Kidney tubule cell (primary cell): Measurements from ENCODE around the gene DENND1A.

ENCODE experiments used
- DNase-seq: peaks from one replicate; pipeline ENCODE4 v3.0.0-alpha.2; 2018; ENCODE audit warnings: low spot score

DENND1A gene

GRCh38 chr9:123568691-123569688, 360.9 kb downstream of the DENND1A start:
- DNase-seq: no peak

GRCh38 chr9:123567013-123567412, 362.9 kb downstream of the DENND1A start:
- no peak for DNase-seq

- DNase-seq: no peak
Measured at GRCh38 chr9:123564652-123565051, 365.3 kb downstream of the DENND1A start.

- DNase-seq: peak; percentile 97
Measured at GRCh38 chr9:123562844-123563346, 367.0 kb downstream of the DENND1A start.

GRCh38 chr9:123561046-123561445, 368.9 kb downstream of the DENND1A start:
- DNase-seq: no peak

- DNase-seq: peak; percentile 62
Measured at GRCh38 chr9:123556464-123557435, 373.2 kb downstream of the DENND1A start.

- no peak for DNase-seq
Measured at GRCh38 chr9:123555646-123556045, 374.3 kb downstream of the DENND1A start.

- no peak for DNase-seq
Measured at GRCh38 chr9:123552530-123552929, 377.4 kb downstream of the DENND1A start.

- DNase-seq: no peak
Measured at GRCh38 chr9:123551734-123552133, 378.2 kb downstream of the DENND1A start.

GRCh38 chr9:123550797-123551196, 379.1 kb downstream of the DENND1A start:
- no peak for DNase-seq

GRCh38 chr9:123550012-123550411, 379.9 kb downstream of the DENND1A start:
- peak; percentile 2 for DNase-seq

GRCh38 chr9:123548741-123549545, 381.0 kb downstream of the DENND1A start:
- DNase-seq: no peak

GRCh38 chr9:123544007-123544827, 385.7 kb downstream of the DENND1A start:
- peak; percentile 48 for DNase-seq

GRCh38 chr9:123543492-123543891, 386.4 kb downstream of the DENND1A start:
- DNase-seq: no peak

- DNase-seq: no peak
Measured at GRCh38 chr9:123542435-123543225, 387.3 kb downstream of the DENND1A start.

GRCh38 chr9:123541411-123541810, 388.5 kb downstream of the DENND1A start:
- peak; percentile 43 for DNase-seq

GRCh38 chr9:123540457-123540856, 389.5 kb downstream of the DENND1A start:
- no peak for DNase-seq

GRCh38 chr9:123537809-123538208, 392.1 kb downstream of the DENND1A start:
- DNase-seq: no peak

- no peak for DNase-seq
Measured at GRCh38 chr9:123536455-123536868, 393.5 kb downstream of the DENND1A start.

- no peak for DNase-seq
Measured at GRCh38 chr9:123534336-123534735, 395.6 kb downstream of the DENND1A start.
